SH-SY5Y (cell line): Measurements from ENCODE around the gene YARS1.

Source experiments
- GATA2 ChIP-seq: IDR thresholded peaks from 2 replicates; pipeline ENCODE4 v1.6.1; 2011; ENCODE audit warnings: mild to moderate bottlenecking, low read depth, low read length
- GATA3 ChIP-seq: IDR thresholded peaks from 2 replicates; pipeline ENCODE4 v1.6.1; 2011; ENCODE audit warnings: low read depth, mild to moderate bottlenecking, low read length, moderate library complexity

DNA sequence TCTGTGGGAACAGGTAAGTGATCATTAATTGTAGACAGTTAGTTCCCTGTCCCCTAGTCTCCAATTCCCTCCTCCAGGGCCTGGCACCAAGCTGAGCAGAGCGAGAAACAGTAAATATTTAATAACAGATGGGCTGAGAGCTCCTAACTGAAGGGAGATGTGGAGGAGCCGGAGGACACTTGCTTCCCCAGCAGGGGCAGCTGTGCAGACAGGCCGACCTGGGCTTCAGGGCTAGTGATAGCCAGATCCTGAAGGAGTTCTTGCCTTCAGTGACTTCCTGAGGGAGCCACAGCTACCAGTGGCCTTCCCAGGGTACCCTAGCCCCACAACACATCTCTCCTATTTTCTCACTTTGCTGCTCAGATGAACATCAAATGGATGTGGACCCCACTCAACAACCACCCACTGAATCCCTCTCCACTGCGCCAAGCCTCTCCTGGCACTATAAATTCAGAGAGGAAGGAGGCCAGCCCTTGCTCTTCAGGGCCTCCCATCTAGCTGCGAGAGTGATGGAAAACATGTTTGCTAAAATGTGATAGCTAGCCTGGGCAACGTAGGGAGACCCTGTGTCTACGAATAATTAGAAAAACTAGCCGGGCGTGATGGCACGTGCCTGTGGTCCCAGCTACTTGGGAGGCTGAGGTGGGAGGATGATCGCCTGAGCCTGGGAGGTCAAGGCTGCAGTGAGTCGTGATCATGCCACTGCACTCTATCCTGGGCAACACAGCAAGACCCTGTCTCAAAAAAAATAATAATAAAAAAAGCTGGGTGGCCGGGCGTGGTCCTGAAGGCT is 87.7 kb downstream of the YARS1 start:
- TF ChIP-seq GATA2, result no peak
- no peak for TF ChIP-seq GATA3
